Tibial nerve (tissue), 4 donors: ENCODE results near the gene CA12.

Experiments used
- EP300 ChIP-seq, 2 donors: sonication (generic); formaldehyde crosslinking; IDR thresholded peaks; one replicate each; pipeline ENCODE4 v1.6.1; 2017; ENCODE audit warnings: antibody characterized with exemption in 2 of 2, mild to moderate bottlenecking in 1 of 2
- POLR2A ChIP-seq, 2 donors: fragments of 450-650 bp; IDR thresholded peaks; one replicate each; pipeline ENCODE4 v1.6.1; 2017; ENCODE audit warnings: antibody characterized with exemption in 2 of 2, mild to moderate bottlenecking in 2 of 2, moderate library complexity in 2 of 2
- TF ChIP-seq, protein P1 (sequence below), 5 experiments: fragments of 200-600 bp in 3 of 5; fragments of 450-650 bp in 2 of 5; sonication (generic) in 3 of 5; IDR thresholded peaks; one replicate each; pipeline ENCODE4 v1.5.1; 2016 to 2019; ENCODE audit warnings: antibody characterized with exemption in 5 of 5, mild to moderate bottlenecking in 3 of 5, moderate library complexity in 2 of 5

DNA sequence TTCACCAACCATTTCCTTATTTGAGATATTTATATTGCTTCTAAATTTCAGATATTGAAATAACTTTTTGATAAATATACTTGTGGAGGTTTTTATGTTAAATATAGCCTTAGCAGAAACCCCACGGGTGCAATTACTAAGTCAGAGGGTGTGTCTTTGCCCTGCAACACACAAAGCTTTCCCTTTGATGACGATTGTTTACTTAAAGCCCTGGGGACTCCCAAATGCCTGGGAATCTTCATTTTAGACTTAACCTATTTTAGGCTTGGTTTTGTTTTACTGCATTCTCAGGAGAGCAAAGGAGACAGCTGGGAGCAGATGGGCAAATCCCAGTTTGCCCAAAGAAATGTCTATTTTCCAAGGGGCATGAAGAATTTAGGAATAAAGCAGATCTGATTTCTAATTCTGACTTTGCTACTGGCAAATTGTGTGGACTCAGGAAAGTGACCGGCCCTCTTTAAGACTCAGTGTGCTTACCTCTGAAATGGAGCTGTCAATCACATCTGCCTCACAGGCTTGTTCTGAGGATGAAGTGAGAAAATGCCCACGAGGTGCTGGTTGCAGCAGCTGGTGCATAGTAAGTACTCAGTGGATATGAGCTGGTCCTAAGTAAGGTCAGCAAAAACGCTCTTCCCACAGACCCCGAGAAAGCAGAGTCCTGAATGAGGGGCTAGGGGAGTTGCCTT, 49.3 kb upstream of the CA12 start:
- TF ChIP-seq, protein P1, sequence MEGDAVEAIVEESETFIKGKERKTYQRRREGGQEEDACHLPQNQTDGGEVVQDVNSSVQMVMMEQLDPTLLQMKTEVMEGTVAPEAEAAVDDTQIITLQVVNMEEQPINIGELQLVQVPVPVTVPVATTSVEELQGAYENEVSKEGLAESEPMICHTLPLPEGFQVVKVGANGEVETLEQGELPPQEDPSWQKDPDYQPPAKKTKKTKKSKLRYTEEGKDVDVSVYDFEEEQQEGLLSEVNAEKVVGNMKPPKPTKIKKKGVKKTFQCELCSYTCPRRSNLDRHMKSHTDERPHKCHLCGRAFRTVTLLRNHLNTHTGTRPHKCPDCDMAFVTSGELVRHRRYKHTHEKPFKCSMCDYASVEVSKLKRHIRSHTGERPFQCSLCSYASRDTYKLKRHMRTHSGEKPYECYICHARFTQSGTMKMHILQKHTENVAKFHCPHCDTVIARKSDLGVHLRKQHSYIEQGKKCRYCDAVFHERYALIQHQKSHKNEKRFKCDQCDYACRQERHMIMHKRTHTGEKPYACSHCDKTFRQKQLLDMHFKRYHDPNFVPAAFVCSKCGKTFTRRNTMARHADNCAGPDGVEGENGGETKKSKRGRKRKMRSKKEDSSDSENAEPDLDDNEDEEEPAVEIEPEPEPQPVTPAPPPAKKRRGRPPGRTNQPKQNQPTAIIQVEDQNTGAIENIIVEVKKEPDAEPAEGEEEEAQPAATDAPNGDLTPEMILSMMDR (IDR thresholded peaks at IDR 0.05), result no peak
- TF ChIP-seq POLR2A (IDR thresholded peaks at IDR 0.05) (no peak), EP300 (IDR thresholded peaks at IDR 0.05) (no peak)
